Endothelial cell of umbilical vein (primary cell): ENCODE data around the gene DZIP1. TPM values are rescaled to one million over a fixed set of nuclear protein-coding genes. Genes with fewer than 3 reads are reported as not detected.

Source experiments
- BruUV-seq: library from RNA; stranded (reverse); fragments of 400-500 nt; replicated peaks from 2 replicates; lab custom pipeline; 2021; lab: Mats Ljungman, UMichigan
- CTCF ChIA-PET: fragments of 300-600, 350-600 bp; sonication (Branson Sonifier 250); formaldehyde crosslinking; loops from one replicate; lab custom pipeline; 2021; ENCODE audit warnings: antibody characterized with exemption, inconsistent platforms; lab: Charles Lee
- POLR2A ChIA-PET: fragments of 300-600, 350-600 bp; sonication (Branson Sonifier 250); formaldehyde crosslinking; loops from one replicate; lab custom pipeline; 2021; ENCODE audit warnings: antibody characterized with exemption, inconsistent platforms; lab: Charles Lee
- DNase-seq: peaks from one replicate; pipeline ENCODE4 v3.0.0-alpha.2; 2011; ENCODE audit warnings: low read depth, low spot score
- FAIRE-seq: peaks from 2 replicates; lab custom pipeline; 2011; peaks lifted over from hg19 to GRCh38; lab: Jason Lieb, UNC
- H2AFZ ChIP-seq: 2 replicates; pipeline ENCODE4 v1.6.0; 2012; ENCODE audit warnings: low read depth, low read length, control low read depth, inconsistent platforms
- H3K27ac ChIP-seq: 2 replicates; pipeline ENCODE4 v1.5.1; 2011; ENCODE audit warnings: low read depth, mild to moderate bottlenecking, control low read depth, low read length, moderate library complexity; ENCODE audit not compliant: insufficient read depth
- H3K27me3 ChIP-seq, 2 experiments: 2 replicates each; pipeline versions ENCODE4 v1.6.0 to v1.6.1; 2011; ENCODE audit warnings: low read length in 2 of 2, mixed read lengths in 1 of 2; ENCODE audit not compliant: control insufficient read depth in 2 of 2, insufficient read depth in 2 of 2
- H3K36me3 ChIP-seq, 2 experiments: 2 replicates in 1 of 2; 3 replicates in 1 of 2; pipeline ENCODE4 v1.5.1; 2011; ENCODE audit warnings: low read length in 2 of 2, mild to moderate bottlenecking in 1 of 2, moderate library complexity in 1 of 2; ENCODE audit not compliant: control insufficient read depth in 2 of 2, insufficient read depth in 2 of 2; ENCODE audit errors: extremely low read depth in 1 of 2
- H3K4me1 ChIP-seq: 3 replicates; pipeline ENCODE4 v1.5.1; 2011; ENCODE audit warnings: mild to moderate bottlenecking, low read length; ENCODE audit not compliant: control insufficient read depth, insufficient read depth; ENCODE audit errors: extremely low read depth
- H3K4me2 ChIP-seq: 2 replicates; pipeline ENCODE4 v1.6.1; 2011; ENCODE audit warnings: low read length, control low read depth, mixed read lengths; ENCODE audit not compliant: insufficient read depth
- H3K4me3 ChIP-seq, 3 experiments: fragments of 200-600 bp in 1 of 3; sonication (generic), shearing (Covaris generic) in 1 of 3; replicated peaks in 1 of 3; 2 replicates each; pipeline ENCODE4 v1.5.1; 2011 to 2016; ENCODE audit warnings: control low read depth in 3 of 3, low read length in 3 of 3, mild to moderate bottlenecking in 2 of 3, inconsistent platforms in 1 of 3, low read depth in 1 of 3, moderate library complexity in 1 of 3; ENCODE audit not compliant: insufficient read depth in 1 of 3
- H3K79me2 ChIP-seq: 2 replicates; pipeline ENCODE4 v1.6.0; 2012; ENCODE audit warnings: low read length, inconsistent platforms; ENCODE audit not compliant: control insufficient read depth, insufficient read depth
- H3K9ac ChIP-seq: replicated peaks from 2 replicates; pipeline ENCODE3; 2011; ENCODE audit warnings: low read length, control low read depth; ENCODE audit not compliant: insufficient read depth; ENCODE audit errors: extremely low read depth
- H3K9me1 ChIP-seq: replicated peaks from 3 replicates; pipeline ENCODE4 v1.6.0; 2011; ENCODE audit warnings: mild to moderate bottlenecking, low read length; ENCODE audit not compliant: control insufficient read depth, insufficient read depth; ENCODE audit errors: extremely low read depth
- H3K9me3 ChIP-seq: replicated peaks from 2 replicates; pipeline ENCODE4 v1.5.1; 2012; ENCODE audit warnings: low read length, inconsistent platforms; ENCODE audit not compliant: control insufficient read depth, insufficient read depth
- H4K20me1 ChIP-seq: replicated peaks from 2 replicates; pipeline ENCODE3; 2011; ENCODE audit warnings: mild to moderate bottlenecking, low read length; ENCODE audit not compliant: control insufficient read depth, insufficient read depth; ENCODE audit errors: extremely low read depth
- FOS ChIP-seq: IDR thresholded peaks from 2 replicates; pipeline ENCODE4 v1.6.1; 2011; ENCODE audit warnings: mild to moderate bottlenecking, low read length, moderate library complexity, borderline replicate concordance; ENCODE audit not compliant: insufficient read depth
- JUN ChIP-seq: IDR thresholded peaks from 2 replicates; pipeline ENCODE4 v1.6.1; 2011; ENCODE audit warnings: borderline replicate concordance, low read depth; ENCODE audit not compliant: insufficient read length, insufficient read depth
- MYC ChIP-seq: IDR thresholded peaks from one replicate; pipeline ENCODE4 v1.6.1; 2011; ENCODE audit warnings: mild to moderate bottlenecking, low read depth, low read length
- POLR2AphosphoS5 ChIP-seq: IDR thresholded peaks from 2 replicates; pipeline ENCODE4 v1.6.1; 2012; ENCODE audit warnings: low read depth, mild to moderate bottlenecking, control low read depth, low read length, moderate library complexity; ENCODE audit not compliant: insufficient read depth
- dilution Hi-C: fragments of 300-500 bp; cut with MboI; formaldehyde crosslinking; loops from one replicate; pipeline ENCODE4 v1.15.0; 2019; ENCODE audit warnings: low sequenced_read_pairs; ENCODE audit not compliant: extremely low pct_ligation_motif_present
- intact Hi-C: fragments of 100-400 bp; cut with micrococcal nuclease; formaldehyde crosslinking; loops from one replicate; pipeline ENCODE4 v1.10.0; 2022
- polyA plus RNA-seq, 4 experiments: library from polyadenylated mRNA; depleted of rRNA in 3 of 4; stranded (reverse) in 3 of 4; unstranded in 1 of 4; fragments of >200 nt; gene quantifications; 2 replicates each; pipeline versions ENCODE4 v1.2.1 to v1.2.3, GENCODE V29; 2011 to 2012; ENCODE audit warnings: missing spikeins in 1 of 4
- total RNA-seq: library from RNA; stranded (reverse); gene quantifications from 2 replicates; pipeline ENCODE4 v1.2.3, GENCODE V29; 2021
- TF ChIP-seq, protein P1 (sequence below): IDR thresholded peaks from 2 replicates; pipeline ENCODE4 v1.6.1; 2011; ENCODE audit not compliant: insufficient read depth, insufficient read length
- TF ChIP-seq, protein P2 (sequence below), 2 donors: IDR thresholded peaks; 1 replicate in 1 of 2; 2 replicates in 1 of 2; pipeline ENCODE4 v1.5.1; 2011; ENCODE audit warnings: low read length in 2 of 2, mild to moderate bottlenecking in 2 of 2, moderate library complexity in 2 of 2, control low read depth in 1 of 2, inconsistent platforms in 1 of 2, low read depth in 1 of 2; ENCODE audit not compliant: insufficient read depth in 1 of 2; ENCODE audit errors: extremely low read depth in 1 of 2

DZIP1 gene
- total and polyA plus RNA-seq, 2 donors (not counting 3 experiments of a cell fraction or from before 2014, with no cell fraction given), result 8.6 to 32.1 TPM

DNA sequence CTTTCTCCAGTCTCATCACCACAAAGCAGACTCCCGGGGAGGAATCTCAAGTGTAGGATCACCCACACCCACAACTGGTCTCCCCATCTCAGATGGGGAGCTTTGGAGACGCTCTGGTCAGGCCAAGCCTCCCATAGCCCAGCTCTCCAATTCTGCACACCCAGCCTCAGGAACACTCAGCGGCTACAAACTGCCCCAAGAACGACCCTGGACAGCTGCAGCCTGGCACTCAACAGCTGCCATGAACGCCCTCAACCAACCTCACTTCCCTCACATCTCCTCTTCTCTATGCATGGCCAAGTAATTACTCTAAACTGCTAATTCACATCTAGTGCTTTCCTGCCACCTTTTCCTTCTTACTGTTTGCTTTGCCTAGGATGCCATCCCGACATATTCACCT lies 42.6 kb downstream of the DZIP1 start:
- Histone ChIP-seq H3K4me2 (no peak overlapping the region), H3K4me1 (peaks cover 22% of the 10 kb centered on the region), H3K27ac (peak overlapping the region; percentile 9), H3K4me3 (no peak overlapping the region), H3K9me1 (no peaks in the 10 kb centered on the region), H3K9ac (no peak overlapping the region), H3K27me3 (no peaks in the 10 kb centered on the region), H4K20me1 (no peaks in the 10 kb centered on the region), H3K36me3 (peaks cover 6 to 7% of the 10 kb centered on the region in 2 experiments), H3K79me2 (no peaks in the 10 kb centered on the region), H2AFZ (no peak overlapping the region), H3K9me3 (no peaks in the 10 kb centered on the region)
- ChIA-PET CTCF (no interaction called here), POLR2A (no interaction called here)
- TF ChIP-seq, protein P1, sequence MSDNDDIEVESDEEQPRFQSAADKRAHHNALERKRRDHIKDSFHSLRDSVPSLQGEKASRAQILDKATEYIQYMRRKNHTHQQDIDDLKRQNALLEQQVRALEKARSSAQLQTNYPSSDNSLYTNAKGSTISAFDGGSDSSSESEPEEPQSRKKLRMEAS, result no peak
- TF ChIP-seq FOS (no peak), POLR2AphosphoS5 (no peak), MYC (no peak), JUN (no peak)
- TF ChIP-seq, protein P2, sequence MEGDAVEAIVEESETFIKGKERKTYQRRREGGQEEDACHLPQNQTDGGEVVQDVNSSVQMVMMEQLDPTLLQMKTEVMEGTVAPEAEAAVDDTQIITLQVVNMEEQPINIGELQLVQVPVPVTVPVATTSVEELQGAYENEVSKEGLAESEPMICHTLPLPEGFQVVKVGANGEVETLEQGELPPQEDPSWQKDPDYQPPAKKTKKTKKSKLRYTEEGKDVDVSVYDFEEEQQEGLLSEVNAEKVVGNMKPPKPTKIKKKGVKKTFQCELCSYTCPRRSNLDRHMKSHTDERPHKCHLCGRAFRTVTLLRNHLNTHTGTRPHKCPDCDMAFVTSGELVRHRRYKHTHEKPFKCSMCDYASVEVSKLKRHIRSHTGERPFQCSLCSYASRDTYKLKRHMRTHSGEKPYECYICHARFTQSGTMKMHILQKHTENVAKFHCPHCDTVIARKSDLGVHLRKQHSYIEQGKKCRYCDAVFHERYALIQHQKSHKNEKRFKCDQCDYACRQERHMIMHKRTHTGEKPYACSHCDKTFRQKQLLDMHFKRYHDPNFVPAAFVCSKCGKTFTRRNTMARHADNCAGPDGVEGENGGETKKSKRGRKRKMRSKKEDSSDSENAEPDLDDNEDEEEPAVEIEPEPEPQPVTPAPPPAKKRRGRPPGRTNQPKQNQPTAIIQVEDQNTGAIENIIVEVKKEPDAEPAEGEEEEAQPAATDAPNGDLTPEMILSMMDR (IDR thresholded peaks at IDR 0.05; ENCODE audit: extremely low read depth in 1 of 2, insufficient read depth in 1 of 2, low read depth in 1 of 2, low read length in 2 of 2), result no peak
- no TSS peak for BruUV-seq
- dilution Hi-C loops (no loop called here), intact Hi-C loops (loop anchor here (5.0 kb wide), 1 partner anchor 65 kb away; no protein-coding TSS in a partner anchor)
- DNase-seq (no peak), FAIRE-seq (no peak)
